ENCODE measurements around the gene MEIS2.

MEIS2 gene

GRCh38 chr15:36978126-36978525 is 122.2 kb downstream of the MEIS2 start:
- TF ChIP-seq, protein P1, sequence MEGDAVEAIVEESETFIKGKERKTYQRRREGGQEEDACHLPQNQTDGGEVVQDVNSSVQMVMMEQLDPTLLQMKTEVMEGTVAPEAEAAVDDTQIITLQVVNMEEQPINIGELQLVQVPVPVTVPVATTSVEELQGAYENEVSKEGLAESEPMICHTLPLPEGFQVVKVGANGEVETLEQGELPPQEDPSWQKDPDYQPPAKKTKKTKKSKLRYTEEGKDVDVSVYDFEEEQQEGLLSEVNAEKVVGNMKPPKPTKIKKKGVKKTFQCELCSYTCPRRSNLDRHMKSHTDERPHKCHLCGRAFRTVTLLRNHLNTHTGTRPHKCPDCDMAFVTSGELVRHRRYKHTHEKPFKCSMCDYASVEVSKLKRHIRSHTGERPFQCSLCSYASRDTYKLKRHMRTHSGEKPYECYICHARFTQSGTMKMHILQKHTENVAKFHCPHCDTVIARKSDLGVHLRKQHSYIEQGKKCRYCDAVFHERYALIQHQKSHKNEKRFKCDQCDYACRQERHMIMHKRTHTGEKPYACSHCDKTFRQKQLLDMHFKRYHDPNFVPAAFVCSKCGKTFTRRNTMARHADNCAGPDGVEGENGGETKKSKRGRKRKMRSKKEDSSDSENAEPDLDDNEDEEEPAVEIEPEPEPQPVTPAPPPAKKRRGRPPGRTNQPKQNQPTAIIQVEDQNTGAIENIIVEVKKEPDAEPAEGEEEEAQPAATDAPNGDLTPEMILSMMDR (IDR thresholded peaks at IDR 0.05; ENCODE audit: low read depth, low read length) = no peak
- DNase-seq (ENCODE audit: low read depth in 2 of 2) = no peak
- H3K4me3 ChIP-seq (replicated peaks in 1 of 2; ENCODE audit: low read depth in 2 of 2, low read length in 2 of 2) = no peak overlapping the region

- no peak for DNase-seq (ENCODE audit: low read depth in 2 of 2)
- TF ChIP-seq, protein P1 (IDR thresholded peaks at IDR 0.05; ENCODE audit: low read depth, low read length) = no peak
- H3K4me3 ChIP-seq (replicated peaks in 1 of 2; ENCODE audit: low read depth in 2 of 2, low read length in 2 of 2) = no peak overlapping the region
These were observed 122.7 kb downstream of the MEIS2 start for GRCh38 chr15:36977659-36978058.

DNA sequence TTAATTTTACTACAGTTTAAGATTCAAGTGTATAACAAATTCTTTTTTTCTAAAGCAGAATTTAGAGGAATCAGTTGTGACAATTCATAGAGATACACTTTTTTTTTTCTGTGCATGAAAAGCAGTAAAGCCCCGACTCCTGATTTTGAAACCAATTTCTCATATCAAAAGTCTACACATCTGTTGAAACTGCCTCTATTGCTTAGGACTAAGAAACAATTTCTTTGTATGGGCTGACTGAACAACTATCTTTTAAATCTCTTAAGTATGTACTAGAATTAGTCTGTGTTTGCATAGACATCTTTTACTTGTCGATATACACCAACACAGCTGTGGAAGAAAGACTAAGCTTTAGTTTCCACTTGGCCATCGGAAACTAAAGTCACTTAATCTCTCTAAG is 127.6 kb downstream of the MEIS2 start:
- H3K4me3 ChIP-seq (replicated peaks in 1 of 2; ENCODE audit: low read depth in 2 of 2, low read length in 2 of 2) = no peak overlapping the region
- DNase-seq (ENCODE audit: low read depth in 2 of 2) = no peak
- TF ChIP-seq, protein P1 (IDR thresholded peaks at IDR 0.05; ENCODE audit: low read depth, low read length) = no peak

- no peak overlapping the region for H3K4me3 ChIP-seq (replicated peaks in 1 of 2; ENCODE audit: low read depth in 2 of 2, low read length in 2 of 2)
- TF ChIP-seq, protein P1 (IDR thresholded peaks at IDR 0.05; ENCODE audit: low read depth, low read length) = no peak
These were observed 129.8 kb downstream of the MEIS2 start for GRCh38 chr15:36970522-36970921.

GRCh38 chr15:36967929-36968328 is 132.4 kb downstream of the MEIS2 start:
- TF ChIP-seq, protein P1 (IDR thresholded peaks at IDR 0.05; ENCODE audit: low read depth, low read length) = no peak
- no peak overlapping the region for H3K4me3 ChIP-seq (replicated peaks in 1 of 2; ENCODE audit: low read depth in 2 of 2, low read length in 2 of 2)
- DNase-seq (ENCODE audit: low read depth in 2 of 2) = no peak

More at GRCh38 chr15:36970522-36970921, 129.8 kb downstream of the MEIS2 start:
- DNase-seq (ENCODE audit: low read depth in 2 of 2) = no peak

GRCh38 chr15:36966708-36967107 is 133.6 kb downstream of the MEIS2 start:
- TF ChIP-seq, protein P1 (IDR thresholded peaks at IDR 0.05; ENCODE audit: low read depth, low read length) = no peak
- no peak for DNase-seq (ENCODE audit: low read depth in 2 of 2)
- no peak overlapping the region for H3K4me3 ChIP-seq (replicated peaks in 1 of 2; ENCODE audit: low read depth in 2 of 2, low read length in 2 of 2)
